T-helper 1 cell treated with Interleukin-12 subunit alpha and Interleukin-12 subunit beta and Interleukin-4 antibody, amounts not matched to agents 30 μg/mL and 1 μg/mL, for 36 hours (primary cell): ENCODE measurements around the gene LARGE1.

ENCODE experiments used
- H3K27ac Mint-ChIP-seq: one replicate; pipeline ENCODE4 v1.8.0; 2021; ENCODE audit warnings: mild to moderate bottlenecking, mixed read lengths
- H3K27me3 Mint-ChIP-seq: one replicate; pipeline ENCODE4 v1.8.0; 2021; ENCODE audit warnings: low read depth, mixed read lengths
- H3K36me3 Mint-ChIP-seq: one replicate; pipeline ENCODE4 v1.8.0; 2021; ENCODE audit warnings: low read depth, mixed read lengths
- H3K4me1 Mint-ChIP-seq: one replicate; pipeline ENCODE4 v1.8.0; 2021; ENCODE audit warnings: low read depth, mixed read lengths
- H3K4me3 Mint-ChIP-seq: one replicate; pipeline ENCODE4 v1.8.0; 2021; ENCODE audit warnings: mild to moderate bottlenecking, moderate library complexity, mixed read lengths
- H3K9me3 Mint-ChIP-seq: one replicate; pipeline ENCODE4 v1.8.0; 2021; ENCODE audit warnings: mixed read lengths

The LARGE1 gene

GRCh38 chr22:33903012-33903411 is 17.3 kb downstream of the LARGE1 start:
- H3K27me3 Mint-ChIP-seq = no peaks in the 10 kb centered on the region
- no peak overlapping the region for H3K27ac Mint-ChIP-seq
- H3K4me3 Mint-ChIP-seq = no peak overlapping the region
- H3K4me1 Mint-ChIP-seq = no peaks in the 10 kb centered on the region
- no peaks in the 10 kb centered on the region for H3K9me3 Mint-ChIP-seq
- H3K36me3 Mint-ChIP-seq = no peaks in the 10 kb centered on the region

GRCh38 chr22:33902073-33902472 is 18.2 kb downstream of the LARGE1 start:
- Mint-ChIP-seq H3K27ac (no peak overlapping the region), H3K36me3 (no peaks in the 10 kb centered on the region), H3K9me3 (no peaks in the 10 kb centered on the region), H3K27me3 (no peaks in the 10 kb centered on the region), H3K4me1 (no peaks in the 10 kb centered on the region), H3K4me3 (no peak overlapping the region)

- H3K4me3 Mint-ChIP-seq = no peak overlapping the region
- H3K27me3 Mint-ChIP-seq = no peaks in the 10 kb centered on the region
- no peak overlapping the region for H3K27ac Mint-ChIP-seq
- H3K36me3 Mint-ChIP-seq = no peaks in the 10 kb centered on the region
- H3K4me1 Mint-ChIP-seq = no peaks in the 10 kb centered on the region
- peaks cover 16% of the 10 kb centered on the region for H3K9me3 Mint-ChIP-seq
Observed at GRCh38 chr22:33898121-33898520, 22.2 kb downstream of the LARGE1 start.

- H3K36me3 Mint-ChIP-seq = no peaks in the 10 kb centered on the region
- H3K9me3 Mint-ChIP-seq = peaks cover 16% of the 10 kb centered on the region
- no peak overlapping the region for H3K4me3 Mint-ChIP-seq
- no peaks in the 10 kb centered on the region for H3K4me1 Mint-ChIP-seq
- H3K27ac Mint-ChIP-seq = no peak overlapping the region
- H3K27me3 Mint-ChIP-seq = no peaks in the 10 kb centered on the region
Observed at GRCh38 chr22:33897448-33897835, 22.8 kb downstream of the LARGE1 start.

- Mint-ChIP-seq H3K4me1 (no peaks in the 10 kb centered on the region), H3K27me3 (no peaks in the 10 kb centered on the region), H3K9me3 (peaks cover 16% of the 10 kb centered on the region), H3K27ac (no peak overlapping the region), H3K36me3 (no peaks in the 10 kb centered on the region), H3K4me3 (no peak overlapping the region)
Observed at GRCh38 chr22:33896575-33897447, 23.5 kb downstream of the LARGE1 start.

GRCh38 chr22:33896154-33896553 is 24.1 kb downstream of the LARGE1 start:
- no peaks in the 10 kb centered on the region for H3K36me3 Mint-ChIP-seq
- peaks cover 16% of the 10 kb centered on the region for H3K9me3 Mint-ChIP-seq
- no peaks in the 10 kb centered on the region for H3K4me1 Mint-ChIP-seq
- H3K4me3 Mint-ChIP-seq = no peak overlapping the region
- H3K27ac Mint-ChIP-seq = no peak overlapping the region
- no peaks in the 10 kb centered on the region for H3K27me3 Mint-ChIP-seq

GRCh38 chr22:33895444-33895843 is 24.8 kb downstream of the LARGE1 start:
- Mint-ChIP-seq H3K9me3 (peaks cover 16% of the 10 kb centered on the region), H3K36me3 (no peaks in the 10 kb centered on the region), H3K27me3 (no peaks in the 10 kb centered on the region), H3K4me3 (no peak overlapping the region), H3K4me1 (no peaks in the 10 kb centered on the region), H3K27ac (no peak overlapping the region)

- no peaks in the 10 kb centered on the region for H3K36me3 Mint-ChIP-seq
- H3K4me1 Mint-ChIP-seq = no peaks in the 10 kb centered on the region
- H3K9me3 Mint-ChIP-seq = peaks cover 17% of the 10 kb centered on the region
- H3K4me3 Mint-ChIP-seq = no peak overlapping the region
- no peaks in the 10 kb centered on the region for H3K27me3 Mint-ChIP-seq
- H3K27ac Mint-ChIP-seq = no peak overlapping the region
Observed at GRCh38 chr22:33894515-33894914, 25.8 kb downstream of the LARGE1 start.

GRCh38 chr22:33894036-33894435 is 26.2 kb downstream of the LARGE1 start:
- H3K27ac Mint-ChIP-seq = no peak overlapping the region
- no peaks in the 10 kb centered on the region for H3K4me1 Mint-ChIP-seq
- H3K4me3 Mint-ChIP-seq = no peak overlapping the region
- no peaks in the 10 kb centered on the region for H3K27me3 Mint-ChIP-seq
- H3K9me3 Mint-ChIP-seq = peaks cover 20% of the 10 kb centered on the region
- H3K36me3 Mint-ChIP-seq = no peaks in the 10 kb centered on the region

GRCh38 chr22:33893512-33893911 is 26.8 kb downstream of the LARGE1 start:
- H3K9me3 Mint-ChIP-seq = peaks cover 20% of the 10 kb centered on the region
- no peaks in the 10 kb centered on the region for H3K36me3 Mint-ChIP-seq
- no peaks in the 10 kb centered on the region for H3K4me1 Mint-ChIP-seq
- H3K27ac Mint-ChIP-seq = no peak overlapping the region
- H3K4me3 Mint-ChIP-seq = no peak overlapping the region
- H3K27me3 Mint-ChIP-seq = no peaks in the 10 kb centered on the region

GRCh38 chr22:33891992-33892391 is 28.3 kb downstream of the LARGE1 start:
- no peak overlapping the region for H3K27ac Mint-ChIP-seq
- no peaks in the 10 kb centered on the region for H3K36me3 Mint-ChIP-seq
- H3K27me3 Mint-ChIP-seq = no peaks in the 10 kb centered on the region
- H3K4me1 Mint-ChIP-seq = no peaks in the 10 kb centered on the region
- H3K4me3 Mint-ChIP-seq = no peak overlapping the region
- peaks cover 20% of the 10 kb centered on the region for H3K9me3 Mint-ChIP-seq

- Mint-ChIP-seq H3K36me3 (no peaks in the 10 kb centered on the region), H3K9me3 (peaks cover 16% of the 10 kb centered on the region), H3K4me1 (no peaks in the 10 kb centered on the region), H3K4me3 (no peak overlapping the region), H3K27ac (no peak overlapping the region), H3K27me3 (no peaks in the 10 kb centered on the region)
Observed at GRCh38 chr22:33891455-33891854, 28.8 kb downstream of the LARGE1 start.

GRCh38 chr22:33889748-33890147 is 30.5 kb downstream of the LARGE1 start:
- peaks cover 11% of the 10 kb centered on the region for H3K9me3 Mint-ChIP-seq
- H3K36me3 Mint-ChIP-seq = no peaks in the 10 kb centered on the region
- H3K27me3 Mint-ChIP-seq = no peaks in the 10 kb centered on the region
- no peaks in the 10 kb centered on the region for H3K4me1 Mint-ChIP-seq
- no peak overlapping the region for H3K4me3 Mint-ChIP-seq
- no peak overlapping the region for H3K27ac Mint-ChIP-seq

- Mint-ChIP-seq H3K4me1 (no peaks in the 10 kb centered on the region), H3K36me3 (no peaks in the 10 kb centered on the region), H3K27me3 (no peaks in the 10 kb centered on the region), H3K4me3 (no peak overlapping the region), H3K9me3 (peaks cover 7% of the 10 kb centered on the region), H3K27ac (no peak overlapping the region)
Observed at GRCh38 chr22:33888821-33889220, 31.5 kb downstream of the LARGE1 start.

- H3K36me3 Mint-ChIP-seq = no peaks in the 10 kb centered on the region
- no peaks in the 10 kb centered on the region for H3K27me3 Mint-ChIP-seq
- no peaks in the 10 kb centered on the region for H3K4me1 Mint-ChIP-seq
- H3K27ac Mint-ChIP-seq = no peak overlapping the region
- no peak overlapping the region for H3K4me3 Mint-ChIP-seq
- H3K9me3 Mint-ChIP-seq = peaks cover 3% of the 10 kb centered on the region
Observed at GRCh38 chr22:33887173-33887572, 33.1 kb downstream of the LARGE1 start.
